Natural killer cell (primary cell): ENCODE measurements around the gene SPATA32. TPM values are rescaled to one million over a fixed set of nuclear protein-coding genes. Genes with fewer than 3 reads are reported as not detected.
A peak's percentile ranks its signal among the peaks of the same experiment; 100 is the strongest.

Experiments used
- ATAC-seq, 3 donors: fragments of 150-1000 bp in 2 of 3; fragments of 200-7000 bp in 1 of 3; cut with Tn5 transposase; 1 replicate in 1 of 3; 2 replicates in 2 of 3; pipeline ENCODE4 v1.10.0; 2021; ENCODE audit warnings: mild to moderate bottlenecking in 2 of 3, moderate library complexity in 2 of 3
- DNase-seq, 2 donors: peaks; one replicate each; pipeline versions ENCODE4 v3.0.0 to v3.0.0-alpha.2; 2013 to 2021; ENCODE audit warnings: mixed read lengths in 1 of 2
- H3K27ac ChIP-seq: one replicate; pipeline ENCODE4 v1.5.1; 2013; ENCODE audit warnings: mild to moderate bottlenecking, low read length
- H3K27me3 ChIP-seq: one replicate; pipeline ENCODE4 v1.6.1; 2013; ENCODE audit warnings: low read length; ENCODE audit not compliant: control insufficient read depth, insufficient read depth
- H3K36me3 ChIP-seq: one replicate; pipeline ENCODE4 v1.6.1; 2013; ENCODE audit warnings: low read length; ENCODE audit not compliant: control insufficient read depth, insufficient read depth
- H3K4me1 ChIP-seq: one replicate; pipeline ENCODE4 v1.6.1; 2013; ENCODE audit warnings: low read length; ENCODE audit not compliant: control insufficient read depth, insufficient read depth
- H3K4me3 ChIP-seq: one replicate; pipeline ENCODE4 v1.5.1; 2013; ENCODE audit warnings: low read length
- H3K9me3 ChIP-seq: one replicate; pipeline ENCODE4 v1.6.1; 2013; ENCODE audit warnings: low read length; ENCODE audit not compliant: control insufficient read depth, insufficient read depth
- H3K27ac Mint-ChIP-seq, 2 donors: one replicate each; pipeline ENCODE4 v1.8.0; 2022; ENCODE audit warnings: mild to moderate bottlenecking in 2 of 2, mixed read lengths in 2 of 2, moderate library complexity in 1 of 2
- H3K27me3 Mint-ChIP-seq, 2 donors: one replicate each; pipeline ENCODE4 v1.8.0; 2022; ENCODE audit warnings: low read depth in 2 of 2, mixed read lengths in 2 of 2
- H3K36me3 Mint-ChIP-seq: one replicate; pipeline ENCODE4 v1.8.0; 2022; ENCODE audit warnings: mixed read lengths
- H3K4me1 Mint-ChIP-seq, 2 donors: one replicate each; pipeline ENCODE4 v1.8.0; 2022; ENCODE audit warnings: mixed read lengths in 2 of 2
- H3K4me3 Mint-ChIP-seq: one replicate; pipeline ENCODE4 v1.8.0; 2022; ENCODE audit warnings: mild to moderate bottlenecking, moderate library complexity, mixed read lengths
- H3K9me3 Mint-ChIP-seq, 2 donors: one replicate each; pipeline ENCODE4 v1.8.0; 2022; ENCODE audit warnings: mixed read lengths in 2 of 2
- WGBS: methylation state at CpG from one replicate; pipeline ENCODE4 v1.1.7; 2013; ENCODE audit warnings: missing lambda C conversion rate; ENCODE audit not compliant: insufficient coverage; 5-methylcytosine and 5-hydroxymethylcytosine counted together
- intact Hi-C: fragments of 100-400 bp; cut with micrococcal nuclease; formaldehyde crosslinking; loops from one replicate; pipeline ENCODE4 v1.14.2; 2022
- total RNA-seq, 4 donors: library from RNA; stranded (reverse); fragments of 120-200 nt in 1 of 4; gene quantifications; one replicate each; pipeline versions ENCODE4 v1.2.3 to v1.2.4, GENCODE V29; 2013 to 2022
- TF ChIP-seq, protein P1 (sequence below): fragments of 200-600 bp; IDR thresholded peaks from one replicate; pipeline ENCODE4 v1.8.0; 2022; ENCODE audit warnings: antibody characterized with exemption

Gene SPATA32
- total RNA-seq, 3 donors from 2014 or later (not counting 1 experiment from before 2014, with no cell fraction given), result 0.43 TPM; not detected in 2

DNA sequence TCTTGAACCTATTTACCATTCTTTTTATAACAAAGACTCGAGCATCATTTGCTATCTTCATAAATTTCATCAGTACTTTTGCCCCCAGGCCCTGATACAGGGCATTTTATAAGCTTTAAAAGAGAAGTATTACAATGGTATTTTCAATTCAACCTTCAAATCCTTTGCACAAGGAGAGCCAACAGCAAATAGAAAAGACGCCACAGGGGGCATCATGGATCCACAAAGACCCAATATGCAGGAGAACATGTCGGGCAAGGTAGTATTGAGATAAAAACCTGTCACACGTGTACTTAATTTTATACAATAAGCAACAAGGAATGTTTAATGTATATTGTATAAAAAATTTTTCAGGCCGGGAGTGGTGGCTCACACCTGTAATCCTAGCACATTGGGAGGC lies 44.7 kb upstream of the SPATA32 start:
- TF ChIP-seq, protein P1, sequence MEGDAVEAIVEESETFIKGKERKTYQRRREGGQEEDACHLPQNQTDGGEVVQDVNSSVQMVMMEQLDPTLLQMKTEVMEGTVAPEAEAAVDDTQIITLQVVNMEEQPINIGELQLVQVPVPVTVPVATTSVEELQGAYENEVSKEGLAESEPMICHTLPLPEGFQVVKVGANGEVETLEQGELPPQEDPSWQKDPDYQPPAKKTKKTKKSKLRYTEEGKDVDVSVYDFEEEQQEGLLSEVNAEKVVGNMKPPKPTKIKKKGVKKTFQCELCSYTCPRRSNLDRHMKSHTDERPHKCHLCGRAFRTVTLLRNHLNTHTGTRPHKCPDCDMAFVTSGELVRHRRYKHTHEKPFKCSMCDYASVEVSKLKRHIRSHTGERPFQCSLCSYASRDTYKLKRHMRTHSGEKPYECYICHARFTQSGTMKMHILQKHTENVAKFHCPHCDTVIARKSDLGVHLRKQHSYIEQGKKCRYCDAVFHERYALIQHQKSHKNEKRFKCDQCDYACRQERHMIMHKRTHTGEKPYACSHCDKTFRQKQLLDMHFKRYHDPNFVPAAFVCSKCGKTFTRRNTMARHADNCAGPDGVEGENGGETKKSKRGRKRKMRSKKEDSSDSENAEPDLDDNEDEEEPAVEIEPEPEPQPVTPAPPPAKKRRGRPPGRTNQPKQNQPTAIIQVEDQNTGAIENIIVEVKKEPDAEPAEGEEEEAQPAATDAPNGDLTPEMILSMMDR, result no peak
- Histone ChIP-seq H3K27ac (peak overlapping the region; percentile 56), H3K27me3 (no peaks in the 10 kb centered on the region), H3K36me3 (peaks cover 9% of the 10 kb centered on the region), H3K4me3 (no peak overlapping the region), H3K9me3 (no peaks in the 10 kb centered on the region), H3K4me1 (peaks cover 60% of the 10 kb centered on the region)
- ATAC-seq (no peak), DNase-seq (peak in 1 of 2 donors; percentile 37)
- Mint-ChIP-seq H3K36me3 (no peaks in the 10 kb centered on the region), H3K4me3 (no peak overlapping the region), H3K4me1 (peaks cover 44 to 67% of the 10 kb centered on the region in 2 donors), H3K27ac (peak overlapping the region; percentile 18 to 26), H3K27me3 (no peaks in the 10 kb centered on the region), H3K9me3 (no peaks in the 10 kb centered on the region)
- intact Hi-C loops, result no loop called here
- WGBS, result 85% methylated on average over 3 of the region's 5 CpGs

DNA sequence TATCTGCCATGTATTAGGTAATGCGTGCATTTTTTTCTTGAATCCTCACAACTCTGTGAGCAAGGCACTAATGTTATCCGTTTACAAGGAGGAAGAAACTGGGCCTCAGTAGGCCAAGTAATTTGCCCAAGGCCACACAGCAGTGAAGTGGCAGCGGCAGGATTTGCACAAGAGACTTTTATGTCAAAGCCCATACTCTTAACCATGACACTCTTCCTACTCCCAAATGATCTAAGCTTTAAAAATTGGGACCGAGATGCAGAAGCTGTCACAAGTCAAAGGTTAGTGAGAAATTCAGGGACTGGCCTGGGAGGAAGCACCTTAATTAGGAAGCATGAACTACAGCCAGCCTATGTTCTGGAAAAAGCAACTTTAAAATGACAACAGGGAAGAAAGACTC lies 44.2 kb upstream of the SPATA32 start:
- Histone ChIP-seq H3K36me3 (peaks cover 6% of the 10 kb centered on the region), H3K27me3 (no peaks in the 10 kb centered on the region), H3K9me3 (no peaks in the 10 kb centered on the region), H3K27ac (no peak overlapping the region), H3K4me1 (peaks cover 55% of the 10 kb centered on the region), H3K4me3 (no peak overlapping the region)
- TF ChIP-seq, protein P1, result no peak
- Mint-ChIP-seq H3K27ac (peak overlapping the region; percentile 18 to 26), H3K27me3 (no peaks in the 10 kb centered on the region), H3K36me3 (no peaks in the 10 kb centered on the region), H3K4me1 (peaks cover 39 to 62% of the 10 kb centered on the region in 2 donors), H3K4me3 (no peak overlapping the region), H3K9me3 (no peaks in the 10 kb centered on the region)
- intact Hi-C loops, result no loop called here
- no peak for ATAC-seq
- 82% methylated on average over 4 of the region's 4 CpGs for WGBS
- DNase-seq, result no peak

DNA sequence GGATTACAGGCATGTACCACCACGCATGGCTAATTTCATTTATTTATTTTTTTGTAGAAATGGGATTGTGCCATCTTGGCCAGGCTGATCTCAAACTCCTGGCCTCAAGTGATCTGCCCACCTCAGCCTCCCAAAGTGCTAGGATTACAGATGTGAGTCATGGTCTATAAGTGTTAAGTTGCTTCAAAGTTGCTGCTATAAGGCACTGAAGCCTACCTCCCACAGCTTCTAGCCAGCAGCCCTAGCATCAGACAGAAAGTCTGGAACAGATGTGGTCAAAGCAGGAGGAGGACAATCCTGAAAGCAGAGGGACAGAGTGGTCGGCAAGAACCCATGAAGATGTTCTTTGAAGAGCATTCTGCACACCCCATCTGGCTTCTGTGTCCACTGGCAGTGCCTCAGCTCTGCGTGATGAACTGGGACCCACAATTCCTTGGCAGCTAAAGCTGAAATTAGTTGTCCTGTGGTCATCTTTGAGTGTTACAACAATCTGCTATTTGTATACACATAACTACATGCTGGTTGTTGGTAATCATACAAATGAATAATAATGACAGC lies 43.7 kb upstream of the SPATA32 start:
- H3K36me3 Mint-ChIP-seq, result no peaks in the 10 kb centered on the region
- Histone ChIP-seq H3K27ac (no peak overlapping the region), H3K27me3 (no peaks in the 10 kb centered on the region), H3K4me3 (no peak overlapping the region), H3K36me3 (peaks cover 6% of the 10 kb centered on the region), H3K9me3 (no peaks in the 10 kb centered on the region), H3K4me1 (peaks cover 50% of the 10 kb centered on the region)
- H3K27ac Mint-ChIP-seq, result peak overlapping the region in 1 of 2 donors; percentile 18
- no peak overlapping the region for H3K4me3 Mint-ChIP-seq
- no peaks in the 10 kb centered on the region for H3K27me3 Mint-ChIP-seq
- H3K9me3 Mint-ChIP-seq, result no peaks in the 10 kb centered on the region
- DNase-seq (no peak), ATAC-seq (peak in 1 of 3 donors; percentile 41)
- TF ChIP-seq, protein P1, result no peak
- WGBS, result 87% methylated on average over 3 of the region's 3 CpGs
- intact Hi-C loops, result no loop called here
- peaks cover 37 to 60% of the 10 kb centered on the region in 2 donors for H3K4me1 Mint-ChIP-seq
